AG04449 (cell line): ENCODE measurements around the gene MAOB.

Experiments
- CTCF ChIA-PET: fragments of 350-600 bp; formaldehyde crosslinking; extraction: SDS; loops from one replicate; lab custom pipeline; 2021; ENCODE audit warnings: antibody characterized with exemption; lab: Yijun Ruan, JAX
- POLR2A ChIA-PET: fragments of 400-600, 350-600 bp; formaldehyde crosslinking; extraction: SDS; loops from one replicate; lab custom pipeline; 2020; ENCODE audit warnings: antibody characterized with exemption, inconsistent platforms; lab: Yijun Ruan, JAX
- DNase-seq: peaks from one replicate; pipeline ENCODE4 v3.0.0-alpha.2; 2010; ENCODE audit warnings: low read depth, low spot score
- H3K4me3 ChIP-seq: 2 replicates; pipeline ENCODE4 v1.5.1; 2011; ENCODE audit warnings: low read depth, mild to moderate bottlenecking, control low read depth, low read length
- TF ChIP-seq, protein P1 (sequence below): IDR thresholded peaks from one replicate; pipeline ENCODE4 v1.5.1; 2011; ENCODE audit warnings: mild to moderate bottlenecking, moderate library complexity, low read length, control low read depth, inconsistent platforms; ENCODE audit not compliant: insufficient read depth; ENCODE audit errors: missing control alignments

MAOB gene

DNA sequence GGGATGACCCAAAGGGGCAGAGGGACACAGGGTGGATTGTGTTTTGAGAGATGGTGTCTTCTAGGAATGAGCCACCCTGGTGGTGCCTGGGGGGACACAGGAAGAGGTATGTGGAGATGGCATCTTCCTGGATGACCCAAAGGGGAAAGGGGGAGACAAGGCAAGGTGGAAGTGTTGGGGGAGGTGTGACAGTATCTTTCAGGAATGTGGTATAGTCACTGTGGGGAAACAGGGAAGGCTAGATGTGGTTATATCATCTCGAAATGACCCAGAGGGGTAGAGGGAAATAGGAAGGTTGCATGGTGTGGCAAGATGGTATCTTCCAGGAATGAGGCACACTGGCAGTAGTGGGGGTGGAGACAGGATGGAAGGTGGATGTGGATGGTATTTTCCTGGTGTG, 163.3 kb downstream of the MAOB start:
- H3K4me3 ChIP-seq = no peak overlapping the region
- TF ChIP-seq, protein P1, sequence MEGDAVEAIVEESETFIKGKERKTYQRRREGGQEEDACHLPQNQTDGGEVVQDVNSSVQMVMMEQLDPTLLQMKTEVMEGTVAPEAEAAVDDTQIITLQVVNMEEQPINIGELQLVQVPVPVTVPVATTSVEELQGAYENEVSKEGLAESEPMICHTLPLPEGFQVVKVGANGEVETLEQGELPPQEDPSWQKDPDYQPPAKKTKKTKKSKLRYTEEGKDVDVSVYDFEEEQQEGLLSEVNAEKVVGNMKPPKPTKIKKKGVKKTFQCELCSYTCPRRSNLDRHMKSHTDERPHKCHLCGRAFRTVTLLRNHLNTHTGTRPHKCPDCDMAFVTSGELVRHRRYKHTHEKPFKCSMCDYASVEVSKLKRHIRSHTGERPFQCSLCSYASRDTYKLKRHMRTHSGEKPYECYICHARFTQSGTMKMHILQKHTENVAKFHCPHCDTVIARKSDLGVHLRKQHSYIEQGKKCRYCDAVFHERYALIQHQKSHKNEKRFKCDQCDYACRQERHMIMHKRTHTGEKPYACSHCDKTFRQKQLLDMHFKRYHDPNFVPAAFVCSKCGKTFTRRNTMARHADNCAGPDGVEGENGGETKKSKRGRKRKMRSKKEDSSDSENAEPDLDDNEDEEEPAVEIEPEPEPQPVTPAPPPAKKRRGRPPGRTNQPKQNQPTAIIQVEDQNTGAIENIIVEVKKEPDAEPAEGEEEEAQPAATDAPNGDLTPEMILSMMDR = no peak
- ChIA-PET CTCF (no interaction called here), POLR2A (no interaction called here)
- DNase-seq = no peak

DNA sequence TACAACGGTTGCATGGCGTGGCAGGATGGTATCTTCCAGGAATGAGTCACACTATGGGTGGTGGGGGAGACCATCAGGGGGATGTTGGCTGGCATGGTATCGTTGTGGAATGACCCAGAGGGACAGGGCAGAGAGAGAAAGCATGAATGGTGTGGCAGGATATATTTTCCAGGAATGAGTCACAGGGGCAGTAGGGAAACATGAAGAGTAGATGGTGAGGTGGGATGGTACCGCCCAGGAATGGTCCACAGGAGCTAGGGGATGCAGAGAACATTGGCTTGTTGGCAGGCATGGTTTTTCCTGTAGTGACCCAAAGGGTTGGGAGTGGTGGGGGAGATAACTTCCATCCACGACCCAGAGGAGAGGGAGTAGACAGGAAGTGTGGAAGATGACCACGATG, 163.7 kb downstream of the MAOB start:
- H3K4me3 ChIP-seq = no peak overlapping the region
- CTCF ChIA-PET = no interaction called here
- POLR2A ChIA-PET = no interaction called here
- DNase-seq = no peak
- TF ChIP-seq, protein P1 = no peak

DNA sequence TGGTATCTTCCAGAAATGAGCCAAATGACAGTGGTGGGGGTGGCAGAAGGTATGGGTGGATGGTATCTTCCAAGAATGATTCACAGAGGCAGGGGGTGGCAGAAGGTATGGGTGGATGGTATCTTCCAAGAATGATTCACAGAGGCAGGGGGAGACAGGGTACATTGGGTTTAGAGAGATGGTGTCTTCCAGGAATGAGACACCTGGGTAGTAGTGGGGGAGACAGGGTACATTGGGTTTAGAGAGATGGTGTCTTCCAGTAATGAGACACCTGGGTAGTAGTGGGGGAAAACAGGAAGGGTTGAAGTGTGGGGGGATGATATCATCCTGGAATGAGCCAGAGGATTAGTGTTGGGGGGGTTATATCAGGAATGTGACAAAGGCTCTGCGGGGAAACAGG, 164.2 kb downstream of the MAOB start:
- DNase-seq = no peak
- ChIA-PET POLR2A (no interaction called here), CTCF (no interaction called here)

DNA sequence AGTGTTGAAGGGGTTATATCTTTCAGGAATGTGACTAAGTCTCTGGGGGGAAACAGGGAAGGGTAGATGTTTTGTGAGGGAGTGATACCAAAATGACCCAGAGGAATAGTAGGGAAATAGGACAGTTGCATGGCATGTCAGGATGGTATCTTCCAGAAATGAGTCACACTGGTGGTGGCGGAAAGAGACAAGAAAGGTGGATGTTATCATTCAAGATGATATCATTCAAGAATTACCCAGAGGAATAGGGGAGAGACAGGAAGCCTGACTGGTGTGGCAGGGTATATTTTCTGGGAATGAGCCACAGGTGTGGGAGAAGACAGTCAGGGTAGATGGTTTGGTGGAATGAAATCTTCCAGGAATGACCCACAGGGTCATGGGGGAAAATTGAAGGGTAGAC, 165.1 kb downstream of the MAOB start:
- DNase-seq = no peak
- no peak overlapping the region for H3K4me3 ChIP-seq
- ChIA-PET POLR2A (no interaction called here), CTCF (no interaction called here)
- TF ChIP-seq, protein P1 = no peak

More for the DNA sequence above, 164.2 kb downstream of the MAOB start:
- no peak overlapping the region for H3K4me3 ChIP-seq
- TF ChIP-seq, protein P1 = no peak

DNA sequence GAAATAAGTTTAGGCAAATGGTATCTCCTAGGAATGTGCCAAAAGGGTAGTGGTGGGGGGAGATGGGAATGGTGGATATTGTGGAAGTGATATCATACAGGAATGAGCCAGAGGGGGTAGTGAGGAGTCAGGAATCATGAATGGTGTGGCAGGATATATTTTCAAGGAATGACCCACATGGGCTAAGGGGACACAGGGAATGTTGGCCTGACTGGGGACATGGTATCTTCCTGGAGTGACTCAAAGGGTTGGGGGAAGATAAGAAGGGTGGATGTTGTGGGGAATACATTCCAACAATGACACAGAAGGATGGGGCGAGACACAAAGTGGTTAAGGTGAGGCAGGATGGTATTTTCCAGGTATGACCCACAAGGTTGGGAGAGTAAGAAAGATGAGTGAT, 165.6 kb downstream of the MAOB start:
- POLR2A ChIA-PET = no interaction called here
- DNase-seq = no peak
- TF ChIP-seq, protein P1 = no peak
- CTCF ChIA-PET = no interaction called here
- H3K4me3 ChIP-seq = no peak overlapping the region
